T-helper 1 cell treated with Interleukin-12 subunit alpha and Interleukin-12 subunit beta and Interleukin-4 antibody, amounts not matched to agents 30 ng/mL and 1 ng/mL, for 36 hours (primary cell): ENCODE data around the gene GLI2. TPM values are rescaled to one million over a fixed set of nuclear protein-coding genes. Genes with fewer than 3 reads are reported as not detected.

Experiments
- intact Hi-C: fragments of 100-400 bp; cut with micrococcal nuclease; formaldehyde crosslinking; loops from one replicate; pipeline ENCODE4 v1.15.1; 2024
- total RNA-seq: library from RNA; stranded (reverse); gene quantifications from 2 replicates; pipeline ENCODE4 v1.2.3, GENCODE V29; 2022

GLI2 gene
- total RNA-seq, result 2.5 TPM in 2 replicates

DNA sequence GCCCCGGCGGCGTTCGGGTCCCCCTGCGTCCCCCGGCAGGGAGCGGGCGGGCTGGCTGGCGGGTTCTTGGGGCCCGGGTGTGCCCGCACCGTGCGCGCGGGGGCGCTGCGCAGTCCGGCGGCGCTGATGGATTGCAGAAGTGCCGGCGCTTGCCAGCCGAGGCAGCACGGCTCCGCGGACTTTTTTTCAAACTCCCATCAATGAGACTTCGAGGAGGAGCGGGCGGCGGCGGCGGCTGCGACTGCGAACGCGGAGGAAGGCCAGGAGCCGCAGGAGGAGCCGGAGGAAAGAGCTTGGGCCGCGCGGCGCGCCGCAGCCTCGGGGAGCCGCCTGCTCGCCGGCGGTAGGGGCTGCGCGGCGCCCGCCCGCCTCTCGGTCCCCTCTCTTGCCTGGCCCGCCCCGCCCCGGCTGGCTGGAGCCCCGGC is at the start of gene GLI2:
Gene GLI2, plus strand, starts transcription at position 123 of the 425 bp plus-strand sequence. CDS start 61,453 bp downstream, outside the sequence.
- intact Hi-C loops, result loop anchor here (1.0 kb wide), 1 partner anchor 40 kb away; no protein-coding TSS in a partner anchor

DNA sequence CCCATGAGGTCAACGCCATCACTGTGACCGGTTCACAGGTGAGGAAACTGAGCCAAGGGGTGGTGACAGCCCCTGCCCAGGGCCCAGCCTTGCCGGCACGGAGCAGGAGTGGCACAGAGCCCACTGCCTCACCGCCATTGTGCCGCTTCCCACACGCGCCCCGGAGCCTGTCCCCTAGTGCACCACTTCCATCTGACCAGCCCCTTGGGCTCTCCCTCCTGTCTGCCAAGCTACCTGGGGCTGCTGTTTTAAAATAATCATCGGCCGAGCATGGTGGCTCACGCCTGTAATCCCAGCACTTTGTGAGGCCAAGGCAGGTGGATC is 49.7 kb upstream of the GLI2 start:
- intact Hi-C loops, result loop anchor here (10.0 kb wide), 1 partner anchor 861 kb away; no protein-coding TSS in a partner anchor

- intact Hi-C loops, result loop anchor here (10.0 kb wide), 1 partner anchor 862 kb away; no protein-coding TSS in a partner anchor
Observed at GRCh38 chr2:120686511-120687168, 49.0 kb upstream of the GLI2 start.

DNA sequence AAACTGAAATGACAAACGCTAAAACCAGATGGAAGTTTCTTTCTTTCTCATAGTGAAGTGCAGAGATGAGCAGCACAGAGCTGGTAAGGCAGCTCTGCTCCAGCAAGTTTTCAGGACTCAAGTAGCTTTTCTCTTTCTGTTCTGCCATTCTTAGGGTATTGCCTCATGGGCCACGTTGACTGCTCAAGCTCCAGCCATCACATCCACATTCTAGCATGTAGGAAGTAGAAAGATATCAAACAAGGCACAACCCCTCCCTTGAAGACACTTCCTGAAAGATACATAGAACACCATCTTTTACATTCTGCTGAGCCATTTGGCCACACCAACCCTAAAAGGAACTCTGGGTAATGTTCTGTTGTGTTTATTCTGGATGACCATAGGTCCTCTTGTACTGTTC is 48.5 kb upstream of the GLI2 start:
- intact Hi-C loops, result loop anchor here (10.0 kb wide), 1 partner anchor 862 kb away; no protein-coding TSS in a partner anchor

- intact Hi-C loops, result no loop called here
Observed at GRCh38 chr2:120690521-120690920, 45.1 kb upstream of the GLI2 start.

- intact Hi-C loops, result no loop called here
Observed at GRCh38 chr2:120691410-120691809, 44.3 kb upstream of the GLI2 start.

DNA sequence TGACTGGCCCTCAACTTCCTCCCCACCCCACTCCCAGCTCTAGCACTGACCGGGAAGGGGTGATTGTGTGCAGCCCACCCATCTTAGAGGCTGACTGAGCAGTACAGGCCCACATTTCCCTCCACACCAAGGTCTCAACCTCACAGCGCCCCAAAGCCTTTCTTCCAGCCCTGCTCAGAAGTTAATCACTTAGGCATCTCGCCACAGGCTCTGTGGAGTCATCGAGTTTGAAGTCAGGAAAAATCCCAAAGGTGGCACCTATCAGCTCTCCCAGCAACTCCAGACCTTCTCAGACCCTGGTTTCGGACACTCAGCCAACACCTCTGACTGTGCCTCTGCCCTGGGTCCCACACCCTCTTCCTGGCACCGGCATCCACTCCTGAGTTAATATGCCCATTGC is 43.0 kb upstream of the GLI2 start:
- intact Hi-C loops, result no loop called here

GRCh38 chr2:120693121-120693520 is 42.5 kb upstream of the GLI2 start:
- intact Hi-C loops, result no loop called here

- intact Hi-C loops, result no loop called here
Observed at GRCh38 chr2:120694034-120694433, 41.6 kb upstream of the GLI2 start.

- intact Hi-C loops, result no loop called here
Observed at GRCh38 chr2:120697471-120697870, 38.2 kb upstream of the GLI2 start.

- intact Hi-C loops, result no loop called here
Observed at GRCh38 chr2:120699292-120699691, 36.4 kb upstream of the GLI2 start.

GRCh38 chr2:120700659-120701058 is 35.0 kb upstream of the GLI2 start:
- intact Hi-C loops, result no loop called here

GRCh38 chr2:120701096-120701495 is 34.6 kb upstream of the GLI2 start:
- intact Hi-C loops, result no loop called here

DNA sequence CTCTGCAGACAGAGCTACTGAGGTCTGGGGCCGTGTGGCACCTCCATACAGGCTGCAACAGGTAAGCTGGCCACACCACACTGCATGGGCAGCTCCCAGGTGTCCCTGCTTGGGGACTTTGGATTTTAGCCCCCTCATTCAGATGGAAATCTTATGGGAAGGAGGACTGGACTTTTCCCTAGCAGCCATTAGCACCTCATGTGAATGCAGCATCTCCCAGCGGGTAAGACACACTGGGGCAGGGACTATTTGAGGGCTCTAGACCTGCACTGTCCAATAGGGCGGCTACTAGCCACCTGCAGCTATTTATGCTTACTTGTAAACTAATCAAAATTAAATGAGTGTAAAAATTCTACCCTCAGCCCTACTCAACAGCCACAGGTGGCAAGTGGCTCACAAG is 34.2 kb upstream of the GLI2 start:
- intact Hi-C loops, result no loop called here

- intact Hi-C loops, result no loop called here
Observed at GRCh38 chr2:120702061-120702460, 33.6 kb upstream of the GLI2 start.

DNA sequence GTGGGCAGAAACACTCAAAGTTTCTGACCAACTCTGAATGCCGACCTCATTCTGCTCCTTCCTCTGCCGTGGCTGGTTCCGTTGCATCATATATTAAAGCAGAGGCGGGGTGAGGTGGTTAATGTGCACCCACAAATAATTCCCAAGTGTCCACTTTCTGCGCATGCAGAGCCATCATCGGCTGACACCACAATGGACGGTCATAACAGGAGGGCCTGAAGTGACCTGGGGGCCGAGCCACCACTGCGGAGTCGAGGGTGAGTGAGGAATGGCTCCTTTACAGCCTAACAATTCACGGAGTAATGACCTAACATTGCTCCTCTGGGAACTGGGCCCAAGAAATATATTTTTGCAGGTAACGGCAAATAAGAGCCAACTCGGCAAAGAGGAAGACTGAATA is 32.9 kb upstream of the GLI2 start:
- intact Hi-C loops, result no loop called here

DNA sequence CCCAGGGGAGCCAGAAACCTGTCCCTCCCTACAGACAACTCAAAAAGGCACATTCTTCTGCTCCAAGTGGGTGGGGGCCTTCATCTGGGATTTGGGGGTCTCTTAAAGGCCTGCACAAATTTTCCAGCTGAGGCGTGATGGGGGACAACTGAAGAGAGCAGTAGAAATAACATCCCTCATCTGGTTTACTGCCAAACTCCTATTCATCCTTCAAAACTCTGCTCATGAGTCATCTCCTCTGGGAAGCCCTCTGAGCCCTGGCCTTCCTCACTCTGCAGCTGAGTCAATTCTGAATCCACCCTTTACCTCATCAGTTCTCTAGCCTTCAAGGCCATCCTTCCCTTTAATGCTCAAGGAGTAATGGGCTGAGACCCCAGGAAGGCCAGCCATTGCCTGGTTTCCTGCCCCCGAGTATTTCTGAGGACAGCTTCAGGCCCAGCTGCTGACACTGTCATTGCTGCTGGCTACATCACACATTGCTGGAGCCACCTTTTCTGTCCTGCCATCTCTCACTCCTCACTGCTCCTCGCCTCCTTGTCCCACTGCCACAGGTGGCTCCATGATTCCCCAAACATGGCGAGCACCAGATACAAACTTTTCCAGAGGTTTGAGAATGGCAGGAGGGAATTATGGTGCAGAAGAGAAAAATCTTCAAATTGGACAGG is 32.2 kb upstream of the GLI2 start:
- intact Hi-C loops, result no loop called here

GRCh38 chr2:120704696-120705095 is 31.0 kb upstream of the GLI2 start:
- intact Hi-C loops, result no loop called here

- intact Hi-C loops, result no loop called here
Observed at GRCh38 chr2:120707816-120708215, 27.9 kb upstream of the GLI2 start.

DNA sequence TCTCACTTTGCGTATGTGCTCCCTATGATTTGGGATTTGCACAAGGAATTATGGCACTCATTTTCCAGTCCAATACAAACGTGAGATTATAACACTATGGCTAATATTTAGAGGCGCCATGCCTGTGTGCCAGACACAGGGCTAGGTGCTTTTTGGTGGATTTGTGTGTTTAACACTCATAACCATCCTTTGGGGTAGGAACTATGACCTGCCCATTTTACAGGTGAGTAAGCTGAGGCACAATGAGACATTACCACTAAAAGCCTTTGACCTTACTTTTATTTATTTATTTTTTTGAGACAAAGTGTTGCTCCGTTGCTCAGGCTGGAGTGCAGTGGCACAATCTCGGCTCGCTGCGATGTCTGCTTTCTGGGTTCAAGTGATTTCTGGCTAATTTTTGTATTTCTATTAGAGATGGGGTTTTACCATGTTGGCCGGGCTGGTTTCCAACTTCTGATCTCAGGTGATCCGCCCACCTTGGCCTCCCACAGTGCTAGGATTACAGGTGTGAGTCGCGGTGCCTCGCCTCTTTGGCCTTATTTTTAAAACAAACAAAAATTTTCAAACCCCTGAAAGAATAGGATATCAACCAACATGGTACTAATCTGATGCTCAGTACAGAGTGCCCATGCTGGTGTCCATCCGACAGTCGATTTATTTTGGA is 26.6 kb upstream of the GLI2 start:
- intact Hi-C loops, result no loop called here

DNA sequence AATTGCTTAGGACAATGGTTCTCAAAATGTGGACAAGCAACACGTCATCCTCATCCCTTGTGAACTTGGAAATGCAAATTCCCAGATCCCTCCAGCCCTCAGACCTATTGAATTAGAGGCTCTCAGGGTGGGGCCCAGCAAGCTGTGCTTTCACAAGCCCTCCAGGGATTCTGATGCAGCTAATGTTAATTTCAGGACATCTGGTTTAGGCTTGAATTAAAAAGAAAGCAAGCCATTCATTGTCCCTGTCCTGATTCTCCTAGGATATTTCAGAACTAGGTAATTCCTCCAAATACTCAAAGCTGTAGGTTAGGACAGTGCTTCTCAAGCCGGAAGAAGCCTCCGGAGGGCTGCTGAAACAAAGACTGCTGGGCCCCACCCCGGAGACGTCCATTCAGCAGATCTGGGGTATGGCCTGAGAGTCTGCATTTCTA is 26.0 kb upstream of the GLI2 start:
- intact Hi-C loops, result no loop called here

GRCh38 chr2:120710256-120710655 is 25.4 kb upstream of the GLI2 start:
- intact Hi-C loops, result no loop called here
